Calu3 (cell line): ENCODE measurements around the gene TENT4B. TPM values are rescaled to one million over a fixed set of nuclear protein-coding genes. Genes with fewer than 3 reads are reported as not detected.

Experiments used
- BruUV-seq: library from RNA; stranded (reverse); fragments of 400-500 nt; replicated peaks from 2 replicates; lab custom pipeline; 2021; lab: Mats Ljungman, UMichigan
- CTCF ChIA-PET: fragments of 300-600 bp; sonication (Branson Sonifier 250); formaldehyde crosslinking; loops from one replicate; lab custom pipeline; 2022; ENCODE audit warnings: antibody characterized with exemption; lab: Charles Lee
- DNase-seq: peaks from one replicate; pipeline ENCODE4 v3.0.0; 2022
- H3K27ac Mint-ChIP-seq: one replicate; pipeline ENCODE4 v1.8.0; 2022; ENCODE audit warnings: mixed read lengths; ENCODE audit not compliant: unreplicated experiment
- H3K27me3 Mint-ChIP-seq: one replicate; pipeline ENCODE4 v1.8.0; 2022; ENCODE audit warnings: mixed read lengths; ENCODE audit not compliant: unreplicated experiment
- H3K36me3 Mint-ChIP-seq: one replicate; pipeline ENCODE4 v1.8.0; 2022; ENCODE audit warnings: mild to moderate bottlenecking, moderate library complexity, mixed read lengths; ENCODE audit not compliant: insufficient read depth, unreplicated experiment
- H3K4me1 Mint-ChIP-seq: one replicate; pipeline ENCODE4 v1.8.0; 2022; ENCODE audit warnings: mild to moderate bottlenecking, low read depth, mixed read lengths; ENCODE audit not compliant: unreplicated experiment
- H3K4me3 Mint-ChIP-seq: one replicate; pipeline ENCODE4 v1.8.0; 2022; ENCODE audit warnings: mild to moderate bottlenecking, low read depth, moderate library complexity, mixed read lengths; ENCODE audit not compliant: unreplicated experiment
- H3K9me3 Mint-ChIP-seq: one replicate; pipeline ENCODE4 v1.8.0; 2022; ENCODE audit warnings: low read depth, mixed read lengths; ENCODE audit not compliant: unreplicated experiment
- intact Hi-C: fragments of 100-400 bp; cut with micrococcal nuclease; formaldehyde crosslinking; loops from one replicate; pipeline ENCODE4 v1.10.0; 2022; ENCODE audit not compliant: unreplicated experiment
- total RNA-seq: library from RNA; stranded (reverse); gene quantifications from 2 replicates; pipeline ENCODE4 v1.2.3, GENCODE V29; 2022
- TF ChIP-seq, protein P1 (sequence below): fragments of 200-600 bp; IDR thresholded peaks from one replicate; pipeline ENCODE4 v1.8.0; 2022; ENCODE audit warnings: antibody characterized with exemption; ENCODE audit not compliant: unreplicated experiment

TENT4B gene
- total RNA-seq, 1 experiment from 2014 or later: 21.7 TPM

- CTCF ChIA-PET: interaction anchor here (0.6 to 0.7 kb wide), 2 partner anchors 9 to 473 kb away, joined by 3 to 4 read pairs; no protein-coding TSS in a partner anchor
- no TSS peak for BruUV-seq
- Mint-ChIP-seq H3K27ac (no peak overlapping the region), H3K4me3 (no peak overlapping the region), H3K9me3 (no peaks in the 10 kb centered on the region), H3K36me3 (no peaks in the 10 kb centered on the region), H3K27me3 (no peaks in the 10 kb centered on the region), H3K4me1 (peaks cover 27% of the 10 kb centered on the region)
- TF ChIP-seq, protein P1, sequence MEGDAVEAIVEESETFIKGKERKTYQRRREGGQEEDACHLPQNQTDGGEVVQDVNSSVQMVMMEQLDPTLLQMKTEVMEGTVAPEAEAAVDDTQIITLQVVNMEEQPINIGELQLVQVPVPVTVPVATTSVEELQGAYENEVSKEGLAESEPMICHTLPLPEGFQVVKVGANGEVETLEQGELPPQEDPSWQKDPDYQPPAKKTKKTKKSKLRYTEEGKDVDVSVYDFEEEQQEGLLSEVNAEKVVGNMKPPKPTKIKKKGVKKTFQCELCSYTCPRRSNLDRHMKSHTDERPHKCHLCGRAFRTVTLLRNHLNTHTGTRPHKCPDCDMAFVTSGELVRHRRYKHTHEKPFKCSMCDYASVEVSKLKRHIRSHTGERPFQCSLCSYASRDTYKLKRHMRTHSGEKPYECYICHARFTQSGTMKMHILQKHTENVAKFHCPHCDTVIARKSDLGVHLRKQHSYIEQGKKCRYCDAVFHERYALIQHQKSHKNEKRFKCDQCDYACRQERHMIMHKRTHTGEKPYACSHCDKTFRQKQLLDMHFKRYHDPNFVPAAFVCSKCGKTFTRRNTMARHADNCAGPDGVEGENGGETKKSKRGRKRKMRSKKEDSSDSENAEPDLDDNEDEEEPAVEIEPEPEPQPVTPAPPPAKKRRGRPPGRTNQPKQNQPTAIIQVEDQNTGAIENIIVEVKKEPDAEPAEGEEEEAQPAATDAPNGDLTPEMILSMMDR: no peak
- no peak for DNase-seq
- intact Hi-C loops: no loop called here
Observed at GRCh38 chr16:50192386-50193050, 39.4 kb downstream of the TENT4B start.

GRCh38 chr16:50193594-50193993 is 40.5 kb downstream of the TENT4B start:
- CTCF ChIA-PET: no interaction called here
- no TSS peak for BruUV-seq
- DNase-seq: no peak
- Mint-ChIP-seq H3K36me3 (no peaks in the 10 kb centered on the region), H3K4me3 (no peak overlapping the region), H3K27ac (no peak overlapping the region), H3K27me3 (no peaks in the 10 kb centered on the region), H3K4me1 (peaks cover 35% of the 10 kb centered on the region), H3K9me3 (no peaks in the 10 kb centered on the region)
- intact Hi-C loops: no loop called here
- TF ChIP-seq, protein P1: no peak

DNA sequence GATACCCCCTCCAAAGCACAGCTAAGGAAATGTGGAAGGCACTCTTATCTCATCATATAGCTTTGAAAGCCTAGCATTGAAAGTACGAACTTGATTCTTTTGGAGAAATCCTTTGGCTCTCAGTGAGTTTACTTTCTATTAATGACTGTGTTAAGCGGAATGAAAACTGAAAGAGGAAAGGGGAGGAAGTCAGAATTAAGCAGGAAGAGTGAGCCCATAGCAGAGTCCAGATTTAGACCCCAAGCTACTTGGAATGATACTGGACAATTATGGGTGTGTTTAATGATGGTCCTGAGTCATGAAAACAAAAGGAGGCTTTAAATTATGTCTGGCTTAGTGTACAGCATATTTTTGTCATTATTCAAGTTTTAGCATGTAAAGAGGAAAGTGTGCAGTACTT is 42.2 kb downstream of the TENT4B start:
- BruUV-seq: no TSS peak
- Mint-ChIP-seq H3K4me3 (no peak overlapping the region), H3K27ac (no peak overlapping the region), H3K9me3 (no peaks in the 10 kb centered on the region), H3K4me1 (peaks cover 48% of the 10 kb centered on the region), H3K27me3 (no peaks in the 10 kb centered on the region), H3K36me3 (no peaks in the 10 kb centered on the region)
- TF ChIP-seq, protein P1: no peak
- CTCF ChIA-PET: no interaction called here
- intact Hi-C loops: no loop called here
- no peak for DNase-seq

GRCh38 chr16:50195756-50196155 is 42.6 kb downstream of the TENT4B start:
- peaks cover 50% of the 10 kb centered on the region for H3K4me1 Mint-ChIP-seq
- CTCF ChIA-PET: no interaction called here
- TF ChIP-seq, protein P1: no peak
- no peak overlapping the region for H3K27ac Mint-ChIP-seq
- intact Hi-C loops: no loop called here
- H3K27me3 Mint-ChIP-seq: no peaks in the 10 kb centered on the region
- BruUV-seq: no TSS peak
- no peaks in the 10 kb centered on the region for H3K9me3 Mint-ChIP-seq
- no peak overlapping the region for H3K4me3 Mint-ChIP-seq
- no peaks in the 10 kb centered on the region for H3K36me3 Mint-ChIP-seq
- no peak for DNase-seq
